Esophagus muscularis mucosa (tissue), 4 donors: ENCODE measurements around the gene PROK1.

Source experiments
- CTCF ChIP-seq, 3 experiments: fragments of 200-600 bp in 2 of 3; fragments of 450-650 bp in 1 of 3; sonication (generic) in 2 of 3; IDR thresholded peaks; one replicate each; pipeline ENCODE4 v1.5.1; 2017 to 2019; ENCODE audit warnings: antibody characterized with exemption in 3 of 3, mild to moderate bottlenecking in 2 of 3, moderate library complexity in 1 of 3
- EP300 ChIP-seq: sonication (generic); formaldehyde crosslinking; IDR thresholded peaks from one replicate; pipeline ENCODE4 v1.6.1; 2017; ENCODE audit warnings: antibody characterized with exemption
- POLR2A ChIP-seq: fragments of 450-650 bp; IDR thresholded peaks from one replicate; pipeline ENCODE4 v1.6.1; 2017; ENCODE audit warnings: antibody characterized with exemption, moderate library complexity, mild to moderate bottlenecking, low read depth
- POLR2AphosphoS5 ChIP-seq, 2 donors: sonication (generic); formaldehyde crosslinking; IDR thresholded peaks; one replicate each; pipeline ENCODE4 v1.6.1; 2017; ENCODE audit warnings: antibody characterized with exemption in 2 of 2

GRCh38 chr1:110501488-110502132 lies 50.7 kb downstream of the PROK1 start:
- no peak for TF ChIP-seq EP300
- TF ChIP-seq POLR2A = no peak
- no peak for TF ChIP-seq CTCF (IDR thresholded peaks at IDR 0.05)
- TF ChIP-seq POLR2AphosphoS5 (IDR thresholded peaks at IDR 0.05) = no peak
